Measurements from ENCODE around the gene NCKAP5.
"Not testable (repeated sequence)": the region's sequence is repeated elsewhere in the genome, so short reads cannot be mapped to it uniquely, and the experiment has no call there.

DNA sequence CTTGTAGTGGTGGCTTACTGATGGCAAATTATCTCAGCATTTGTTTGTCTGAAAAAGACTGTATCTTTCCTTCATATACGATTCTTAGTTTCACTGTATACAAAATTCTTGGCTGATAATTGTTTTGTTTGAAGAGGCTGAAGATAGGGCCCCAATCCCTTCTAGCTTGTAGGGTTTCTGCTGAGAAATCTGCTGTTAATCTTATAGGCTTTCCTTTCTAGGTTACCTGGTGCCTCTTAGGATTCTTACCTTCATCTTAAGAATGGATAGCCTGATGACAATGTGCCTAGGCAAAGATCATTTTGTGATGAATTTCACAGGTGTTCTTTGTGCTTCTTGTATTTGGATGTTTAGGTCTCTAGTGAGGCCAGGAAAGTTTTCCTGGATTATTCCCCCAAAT lies 758.3 kb downstream of the NCKAP5 start:
- TF ChIP-seq, protein P1, sequence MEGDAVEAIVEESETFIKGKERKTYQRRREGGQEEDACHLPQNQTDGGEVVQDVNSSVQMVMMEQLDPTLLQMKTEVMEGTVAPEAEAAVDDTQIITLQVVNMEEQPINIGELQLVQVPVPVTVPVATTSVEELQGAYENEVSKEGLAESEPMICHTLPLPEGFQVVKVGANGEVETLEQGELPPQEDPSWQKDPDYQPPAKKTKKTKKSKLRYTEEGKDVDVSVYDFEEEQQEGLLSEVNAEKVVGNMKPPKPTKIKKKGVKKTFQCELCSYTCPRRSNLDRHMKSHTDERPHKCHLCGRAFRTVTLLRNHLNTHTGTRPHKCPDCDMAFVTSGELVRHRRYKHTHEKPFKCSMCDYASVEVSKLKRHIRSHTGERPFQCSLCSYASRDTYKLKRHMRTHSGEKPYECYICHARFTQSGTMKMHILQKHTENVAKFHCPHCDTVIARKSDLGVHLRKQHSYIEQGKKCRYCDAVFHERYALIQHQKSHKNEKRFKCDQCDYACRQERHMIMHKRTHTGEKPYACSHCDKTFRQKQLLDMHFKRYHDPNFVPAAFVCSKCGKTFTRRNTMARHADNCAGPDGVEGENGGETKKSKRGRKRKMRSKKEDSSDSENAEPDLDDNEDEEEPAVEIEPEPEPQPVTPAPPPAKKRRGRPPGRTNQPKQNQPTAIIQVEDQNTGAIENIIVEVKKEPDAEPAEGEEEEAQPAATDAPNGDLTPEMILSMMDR (IDR thresholded peaks at IDR 0.05; ENCODE audit: low read depth, low read length, missing input control) = not testable (repeated sequence)
- TF ChIP-seq RAD21 (IDR thresholded peaks at IDR 0.05); GABPA (IDR thresholded peaks at IDR 0.05 in 1 of 2, conservative IDR thresholded peaks at IDR 0.05 in 1 of 2); TAF1 (conservative IDR thresholded peaks at IDR 0.05); YY1 (IDR thresholded peaks at IDR 0.05); REST (IDR thresholded peaks at IDR 0.05); SP1 (IDR thresholded peaks at IDR 0.05): not testable (repeated sequence)
